ENCODE measurements around the gene CES4A. TPM values are rescaled to one million over a fixed set of nuclear protein-coding genes. Genes with fewer than 3 reads are reported as not detected.
A peak's percentile ranks its signal among the peaks of the same experiment; 100 is the strongest.
"Not testable (repeated sequence)": the region's sequence is repeated elsewhere in the genome, so short reads cannot be mapped to it uniquely, and the experiment has no call there.

Gene CES4A
- total RNA-seq, 1 donor from 2014 or later, result 0.19 TPM

- DNase-seq (ENCODE audit: low read depth), result no peak
Observed at GRCh38 chr16:66983033-66983432, 5.4 kb upstream of the CES4A start.

DNA sequence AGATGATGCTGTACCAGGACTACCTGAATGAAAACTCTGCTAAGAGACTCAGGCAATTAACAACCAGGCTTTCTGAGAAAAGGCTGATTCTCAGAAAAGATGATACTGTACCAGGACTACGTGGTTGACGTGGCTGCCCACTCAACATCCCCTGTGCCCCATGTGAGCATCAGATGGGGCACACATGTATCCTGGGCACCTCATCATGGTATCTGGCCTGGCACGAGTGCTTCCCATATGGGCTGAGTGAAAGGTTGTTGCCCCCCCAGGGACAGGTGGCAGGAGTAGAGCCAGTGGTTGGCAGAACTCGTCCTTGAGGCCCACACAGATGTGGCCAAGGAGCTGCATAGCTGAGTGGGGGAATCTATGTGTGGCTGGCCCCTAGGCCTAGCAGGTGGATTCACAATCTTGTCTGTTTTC, 3.5 kb upstream of the CES4A start:
- DNase-seq (ENCODE audit: low read depth), result no peak

- DNase-seq (ENCODE audit: low read depth), result no peak
Observed at GRCh38 chr16:66986559-66986958, 1.8 kb upstream of the CES4A start.

DNA sequence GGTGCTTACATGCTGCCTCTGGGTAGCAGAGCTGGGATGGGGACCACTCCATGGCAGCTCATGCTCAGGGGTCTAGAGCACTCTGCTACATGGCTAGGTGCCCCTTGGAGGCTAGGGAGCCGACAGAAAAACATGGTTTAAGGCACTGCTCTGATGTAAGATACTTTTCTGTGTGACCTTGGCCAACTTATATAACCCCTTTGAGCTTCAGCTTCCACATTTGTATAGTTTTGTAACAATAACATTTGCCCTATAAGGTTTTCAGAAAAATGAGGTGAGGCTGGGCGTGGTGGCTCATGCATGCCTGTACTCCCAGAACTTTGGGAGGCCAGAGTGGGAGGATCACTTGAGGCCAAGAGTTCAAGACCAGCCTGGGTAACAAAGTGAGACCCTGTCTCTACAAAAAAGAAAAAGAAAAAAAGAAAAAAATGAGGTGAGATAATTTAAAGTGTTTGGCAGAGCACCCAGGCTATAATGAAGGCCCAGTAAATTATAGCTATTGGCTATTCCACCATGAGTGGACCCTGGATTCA, 3.2 kb downstream of the CES4A start:
- DNase-seq (ENCODE audit: low read depth), result no peak

DNA sequence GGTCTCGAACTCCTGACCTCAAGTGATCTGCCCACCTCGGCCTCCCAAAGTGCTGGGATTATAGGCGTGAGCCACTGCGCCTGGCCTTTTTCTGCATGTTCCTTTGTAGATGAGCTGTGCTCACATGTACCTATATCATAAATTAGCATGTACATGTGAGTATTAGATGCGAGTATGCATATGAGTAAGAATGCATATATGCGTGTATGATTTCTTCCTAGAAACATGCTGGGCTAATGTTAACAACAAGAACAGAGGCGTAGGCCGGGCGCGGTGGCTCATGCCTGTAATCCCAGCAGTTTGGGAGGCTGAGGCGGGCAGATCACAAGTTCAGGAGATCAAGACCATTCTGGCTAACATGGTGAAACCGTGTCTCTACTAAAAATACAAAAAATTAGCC, 5.2 kb downstream of the CES4A start:
- not testable (repeated sequence) for DNase-seq (ENCODE audit: low read depth)

DNA sequence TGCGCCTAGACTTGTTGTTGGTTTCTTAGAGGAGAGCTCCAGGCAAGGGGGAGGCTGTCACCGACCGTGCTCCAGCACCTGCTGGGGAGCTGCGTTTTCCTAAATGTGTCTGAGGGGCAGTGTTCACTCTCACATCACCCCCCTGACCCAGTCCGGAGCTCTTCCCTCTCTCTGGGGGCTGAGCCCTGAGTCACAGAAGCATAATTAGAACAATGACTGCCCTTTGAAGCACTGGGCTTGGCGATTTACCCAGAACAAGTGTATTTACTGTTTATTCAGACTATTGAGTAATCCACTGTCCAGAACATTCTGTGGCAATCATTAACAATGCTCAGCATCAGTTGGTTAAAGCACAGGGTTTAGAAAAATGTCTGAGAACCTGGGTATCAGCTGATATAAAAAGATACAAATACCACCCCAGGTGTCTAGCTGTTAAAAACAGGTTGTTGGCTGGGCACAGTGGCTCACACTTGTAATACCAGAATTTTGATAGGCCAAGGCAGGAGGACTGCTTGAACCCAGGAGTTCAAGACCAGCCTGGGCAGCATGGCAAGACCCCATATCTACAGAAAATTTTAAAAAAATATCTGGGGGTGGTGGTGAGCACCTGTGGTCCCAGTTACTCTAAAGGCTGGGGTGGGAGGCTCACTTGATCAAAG, 8.1 kb downstream of the CES4A start:
- DNase-seq (ENCODE audit: low read depth), result peak; percentile 74

DNA sequence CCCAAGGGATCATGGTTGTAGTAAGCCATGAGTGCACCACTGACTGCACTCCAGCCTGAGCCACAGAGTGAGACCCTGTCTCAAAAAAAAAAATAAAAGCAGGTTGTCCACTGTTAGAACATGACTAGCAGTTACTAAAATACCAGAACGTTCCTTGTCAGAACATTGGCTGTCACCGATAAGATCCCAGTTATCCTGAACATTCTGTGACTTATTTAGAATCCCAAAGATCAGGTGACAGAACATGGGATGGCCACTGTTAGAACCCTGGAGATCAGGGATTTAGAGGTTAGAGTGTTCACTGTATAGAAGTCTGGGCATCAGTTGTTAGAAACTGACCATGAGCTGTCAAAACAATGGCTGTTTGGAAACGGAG, 8.6 kb downstream of the CES4A start:
- peak; percentile 57 for DNase-seq (ENCODE audit: low read depth)

- peak; percentile 36 for DNase-seq (ENCODE audit: low read depth)
Observed at GRCh38 chr16:67000384-67001351, 12.3 kb downstream of the CES4A start.

DNA sequence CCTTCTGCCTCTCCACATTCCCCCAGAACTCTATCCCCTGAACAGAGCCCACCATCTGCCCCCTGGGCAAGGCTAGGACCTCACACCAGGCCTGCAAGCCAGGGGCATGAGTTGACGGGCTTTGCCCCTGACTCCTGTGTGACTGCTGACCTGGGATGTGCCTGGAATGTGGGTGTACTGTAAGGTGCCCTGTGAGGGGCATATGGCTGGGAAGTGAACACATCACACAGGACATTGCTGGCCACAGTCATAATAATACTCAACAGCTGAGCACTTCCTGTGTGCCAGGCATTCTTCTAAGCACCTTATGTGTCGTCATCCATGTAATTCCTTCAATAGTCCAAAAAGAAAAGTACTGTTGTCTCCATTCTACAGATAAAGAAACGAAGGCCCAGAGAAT, 13.3 kb downstream of the CES4A start:
- DNase-seq (ENCODE audit: low read depth), result no peak

GRCh38 chr16:67006930-67007658, 18.7 kb downstream of the CES4A start:
- DNase-seq (ENCODE audit: low read depth), result no peak

- no peak for DNase-seq (ENCODE audit: low read depth)
Observed at GRCh38 chr16:67009158-67009557, 20.8 kb downstream of the CES4A start.

DNA sequence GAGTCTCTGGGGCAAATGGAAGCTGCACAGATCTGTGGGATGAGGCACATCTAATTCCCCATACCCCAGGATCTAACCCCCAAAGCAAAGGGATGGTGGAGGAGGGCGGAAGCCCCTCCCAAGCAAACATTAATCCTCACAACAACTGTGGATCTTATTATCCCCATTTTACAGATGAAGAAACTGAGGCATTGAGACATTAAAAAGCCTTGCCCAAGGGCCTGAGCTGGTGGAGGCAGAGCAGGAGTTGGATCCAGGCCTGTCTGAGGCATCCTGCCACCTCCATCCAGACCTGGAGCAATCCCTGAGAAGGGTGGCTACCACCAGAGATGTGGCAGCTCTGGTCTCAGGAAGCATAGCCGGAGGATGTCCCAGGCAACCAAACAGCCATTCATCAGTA, 22.9 kb downstream of the CES4A start:
- no peak for DNase-seq (ENCODE audit: low read depth)

DNA sequence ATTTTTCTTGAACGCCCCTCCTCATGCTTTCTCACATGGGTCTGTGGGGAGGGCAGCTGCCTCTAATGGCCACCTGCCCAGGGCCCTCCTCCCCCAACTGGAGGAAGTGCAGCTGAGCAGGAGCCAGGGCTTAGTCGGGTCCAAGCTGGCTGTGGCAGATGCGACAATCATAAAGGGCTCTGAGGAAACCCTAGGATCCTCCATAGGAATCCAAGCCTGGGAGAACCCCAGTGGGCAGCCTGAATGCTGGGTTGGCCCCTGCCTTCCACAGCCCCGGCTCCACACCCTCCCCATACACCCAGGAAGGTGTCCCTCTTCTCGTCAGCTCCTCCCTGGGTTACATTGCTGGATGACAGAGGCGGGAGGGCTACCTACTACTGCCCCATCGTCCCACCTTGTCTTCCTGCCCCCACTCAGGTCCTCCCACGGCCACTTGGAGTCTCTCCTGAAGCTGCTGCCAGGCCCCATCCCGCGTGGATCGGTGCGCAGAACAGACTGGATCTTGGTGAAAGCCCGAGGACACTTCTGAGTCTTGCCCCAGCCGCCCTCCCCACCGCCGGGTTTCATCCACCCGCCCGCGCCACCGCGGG, 24.9 kb downstream of the CES4A start:
- DNase-seq (ENCODE audit: low read depth), result peak; percentile 56

DNA sequence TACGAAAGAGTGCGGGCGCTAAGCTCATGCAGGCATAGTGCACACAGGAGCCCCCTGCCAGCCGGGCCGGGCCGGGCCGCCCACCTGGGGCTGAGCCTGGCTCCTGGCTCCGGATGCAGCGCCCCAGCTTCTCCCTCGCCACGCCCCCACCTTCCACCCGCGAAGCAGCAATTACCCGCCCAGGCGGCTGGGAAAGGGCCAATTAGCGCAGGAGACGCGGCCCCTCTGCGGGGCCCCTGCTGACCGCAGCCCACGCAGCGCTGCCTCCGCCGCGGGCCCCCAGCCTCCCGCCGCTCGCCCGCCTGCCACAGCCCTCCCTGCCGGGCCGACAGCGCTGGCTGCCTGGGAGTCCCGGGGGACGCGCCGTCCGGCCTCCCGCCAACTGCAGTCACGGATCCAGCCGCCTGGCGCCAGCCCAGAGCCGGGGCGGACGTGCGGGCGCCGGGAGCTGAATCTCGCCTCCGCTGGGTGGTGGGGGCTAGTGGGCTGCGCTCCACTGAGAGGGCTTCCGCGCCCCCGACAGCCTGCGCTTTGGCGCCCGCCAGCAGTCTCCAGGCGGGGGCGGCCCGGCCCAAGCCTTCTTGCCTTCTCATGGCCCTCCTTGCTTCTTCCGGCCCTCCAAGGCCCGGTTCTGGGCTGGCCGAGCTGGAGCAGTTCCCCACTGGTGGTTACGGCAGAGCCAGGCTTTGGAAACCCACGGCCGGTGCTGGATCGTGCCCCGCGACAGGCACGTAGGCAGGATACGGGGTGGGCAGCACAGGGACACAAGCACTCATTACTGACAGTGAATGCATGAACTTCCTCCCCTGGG, 25.6 kb downstream of the CES4A start:
- peak; percentile 70 for DNase-seq (ENCODE audit: low read depth)

GRCh38 chr16:67014634-67015312, 26.4 kb downstream of the CES4A start:
- no peak for DNase-seq (ENCODE audit: low read depth)

GRCh38 chr16:67015313-67015731, 26.9 kb downstream of the CES4A start:
- DNase-seq (ENCODE audit: low read depth), result no peak

DNA sequence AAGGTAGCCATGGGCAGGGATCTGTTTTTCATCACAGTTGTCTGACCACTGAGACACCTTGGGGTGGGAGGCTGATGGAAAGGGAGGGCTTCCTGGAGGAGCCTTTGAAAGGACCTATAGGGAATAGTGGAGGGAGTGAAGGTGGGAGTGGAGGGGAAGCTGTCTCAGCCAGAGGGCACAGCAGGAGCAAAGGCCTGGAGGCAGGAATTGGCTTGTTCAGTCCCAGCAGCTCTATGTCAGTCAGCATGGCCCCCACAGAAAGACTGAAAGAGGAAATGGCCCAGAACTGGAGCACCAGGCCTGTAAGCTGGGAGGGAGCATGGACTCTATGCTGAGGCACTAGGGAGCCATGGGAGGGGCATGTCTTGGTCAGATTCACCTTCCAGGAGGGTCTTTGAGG, 27.8 kb downstream of the CES4A start:
- no peak for DNase-seq (ENCODE audit: low read depth)

DNA sequence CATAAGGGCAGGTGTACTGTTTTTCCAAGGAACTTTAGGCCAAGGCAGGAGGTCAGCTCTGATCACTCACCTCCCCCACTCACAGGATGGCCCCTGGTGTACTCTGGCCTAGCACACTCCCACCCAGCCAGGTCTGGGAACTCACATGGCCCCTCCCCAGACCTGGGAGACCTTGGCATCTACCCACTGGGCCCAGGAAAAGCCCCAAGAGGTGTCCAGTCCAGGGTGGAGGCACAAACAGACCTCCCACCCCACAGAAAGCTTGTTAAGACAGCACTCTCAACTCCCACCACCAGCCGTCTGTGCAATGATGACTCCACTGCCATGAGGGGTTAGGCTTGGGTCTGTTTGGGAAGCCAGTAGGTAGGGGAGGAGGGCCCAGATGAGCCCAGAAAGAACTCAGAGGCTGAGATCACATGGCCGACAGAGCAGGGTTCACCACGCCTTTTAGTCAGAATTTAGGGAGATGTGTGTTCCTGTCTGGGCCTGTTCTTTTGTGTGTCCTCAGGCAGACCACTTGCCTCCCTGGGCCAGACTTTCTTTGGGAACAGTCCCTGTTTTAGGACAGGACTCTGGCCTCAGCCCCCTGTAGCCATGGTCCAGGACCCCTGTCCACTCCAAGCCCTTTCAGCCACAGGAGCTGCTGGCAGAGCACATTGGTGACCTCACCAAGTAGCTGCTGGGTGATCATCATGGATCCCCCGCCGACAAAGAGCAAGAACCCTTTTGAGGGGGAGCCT, 28.5 kb downstream of the CES4A start:
- DNase-seq (ENCODE audit: low read depth), result no peak

- DNase-seq (ENCODE audit: low read depth), result no peak
Observed at GRCh38 chr16:67017421-67017750, 29.0 kb downstream of the CES4A start.

Data from myocyte (in vitro differentiated cells).